Kidney capillary endothelial cell (primary cell): Measurements from ENCODE around the gene BMPR1B.

Experiments
- DNase-seq: peaks from one replicate; pipeline ENCODE4 v3.0.0-alpha.2; 2018; ENCODE audit warnings: low spot score

BMPR1B gene

DNA sequence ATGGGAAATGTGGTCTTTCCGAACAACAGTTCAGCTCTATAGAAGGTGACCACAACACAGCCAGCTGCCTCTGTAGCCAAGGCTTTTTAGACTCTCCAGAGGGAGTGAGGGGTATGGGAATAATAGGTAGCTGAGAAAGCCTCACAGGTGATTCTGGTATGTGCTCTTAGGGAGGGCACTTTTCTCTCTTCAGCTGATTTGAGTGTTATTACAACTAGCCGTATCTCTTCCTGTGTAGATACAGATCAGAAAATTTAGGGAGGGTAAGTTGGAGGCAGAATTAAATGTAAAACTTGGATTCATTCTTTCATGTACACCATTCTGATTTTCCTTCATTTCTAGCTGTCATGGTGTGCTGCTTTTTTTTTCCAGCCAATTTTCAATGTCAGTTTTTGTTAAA lies 154.9 kb downstream of the BMPR1B start:
- DNase-seq, result no peak

DNA sequence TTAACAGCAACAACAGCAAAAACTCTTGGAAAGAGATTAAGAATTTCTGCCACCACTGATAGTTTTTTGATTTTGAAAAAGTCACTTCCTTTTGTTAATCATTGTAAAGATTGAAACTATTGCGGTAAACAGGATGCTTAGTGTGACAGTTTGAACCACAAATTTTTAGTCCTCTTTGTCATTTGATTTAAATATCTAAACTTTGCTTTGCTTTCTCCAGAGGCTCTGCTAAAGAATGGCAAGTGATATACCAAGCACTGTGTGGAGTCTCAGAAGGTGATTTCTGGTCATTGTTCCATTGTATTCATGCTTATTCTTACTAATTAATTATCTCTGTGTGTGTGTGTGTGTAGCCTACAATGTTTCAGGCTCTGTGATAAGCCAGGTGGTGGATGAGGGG lies 155.6 kb downstream of the BMPR1B start:
- DNase-seq, result peak; percentile 1

DNA sequence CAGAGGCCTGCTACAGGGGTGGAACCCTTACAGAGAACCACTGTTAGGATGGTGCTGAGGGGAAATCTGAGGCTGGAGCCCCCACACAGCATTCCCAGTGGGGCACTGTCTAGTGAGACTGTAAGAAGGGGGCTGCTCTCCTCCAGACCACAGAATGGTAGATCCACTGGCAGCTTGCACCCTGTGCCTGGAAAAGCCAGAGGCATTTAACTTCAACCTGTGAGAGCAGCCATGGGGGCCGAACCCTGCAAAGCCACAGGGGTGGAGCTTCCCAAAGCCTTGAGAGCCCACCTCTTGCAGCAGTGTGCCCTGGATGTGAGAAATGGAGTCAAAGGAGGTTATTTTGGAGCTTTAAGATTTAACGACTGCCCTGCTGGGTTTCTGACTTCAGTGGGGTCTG lies 159.4 kb downstream of the BMPR1B start:
- DNase-seq, result no peak

DNA sequence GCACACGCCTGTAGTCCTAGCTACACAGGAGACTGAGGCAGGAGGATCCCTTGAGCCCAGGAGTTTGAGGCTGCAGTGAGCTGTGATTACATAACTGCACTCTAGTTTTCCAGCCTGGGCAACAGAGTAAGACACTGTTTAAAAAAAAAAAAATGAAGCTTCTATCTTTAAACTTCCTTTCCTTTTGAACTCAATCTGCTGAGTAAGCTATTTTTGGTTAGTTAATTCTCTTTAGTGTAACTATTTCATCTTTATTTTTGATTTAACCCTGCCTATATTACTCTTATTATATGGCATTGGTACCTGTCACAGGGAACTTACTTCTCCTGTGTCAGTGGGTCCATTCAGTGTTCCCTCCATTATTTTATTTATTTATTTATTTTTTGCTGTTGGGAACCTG lies 160.8 kb downstream of the BMPR1B start:
- DNase-seq, result no peak

DNA sequence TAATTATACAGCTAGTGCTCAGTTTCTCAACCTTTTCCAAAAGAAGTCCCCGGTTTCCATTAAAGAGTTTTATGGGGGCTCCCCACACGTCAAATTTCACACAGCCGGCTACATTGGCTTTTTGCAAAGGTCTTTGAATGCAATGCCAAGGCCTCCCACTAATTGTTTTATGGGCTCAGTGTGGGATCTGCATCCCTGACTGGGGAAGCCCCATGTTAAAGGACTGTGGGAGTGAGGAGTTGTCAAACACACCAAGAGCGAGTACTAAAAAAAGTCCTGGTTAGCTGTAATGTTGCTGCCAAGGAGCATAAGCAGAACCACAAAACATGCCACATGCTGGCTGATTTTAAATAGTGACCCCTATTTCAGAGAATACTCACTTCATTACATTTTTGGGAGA lies 162.6 kb downstream of the BMPR1B start:
- DNase-seq, result no peak

DNA sequence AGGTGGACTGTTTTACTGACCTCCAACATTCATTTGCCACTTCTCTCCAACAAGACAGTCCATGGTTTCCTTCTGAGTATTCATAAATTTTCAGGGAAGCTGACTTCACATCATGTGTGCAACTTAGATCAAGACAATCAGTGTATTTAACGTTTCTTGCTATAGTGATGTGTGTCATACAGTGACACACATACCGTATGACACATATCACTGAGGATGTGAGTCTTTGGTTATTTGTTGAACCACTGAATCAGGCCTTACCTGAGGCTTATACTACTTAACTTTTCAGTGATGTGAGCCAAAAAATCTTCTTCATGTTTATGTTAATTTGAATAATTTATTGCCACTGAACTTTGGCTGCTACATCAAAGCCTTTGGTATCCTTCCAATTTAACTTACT lies 166.8 kb downstream of the BMPR1B start:
- no peak for DNase-seq

DNA sequence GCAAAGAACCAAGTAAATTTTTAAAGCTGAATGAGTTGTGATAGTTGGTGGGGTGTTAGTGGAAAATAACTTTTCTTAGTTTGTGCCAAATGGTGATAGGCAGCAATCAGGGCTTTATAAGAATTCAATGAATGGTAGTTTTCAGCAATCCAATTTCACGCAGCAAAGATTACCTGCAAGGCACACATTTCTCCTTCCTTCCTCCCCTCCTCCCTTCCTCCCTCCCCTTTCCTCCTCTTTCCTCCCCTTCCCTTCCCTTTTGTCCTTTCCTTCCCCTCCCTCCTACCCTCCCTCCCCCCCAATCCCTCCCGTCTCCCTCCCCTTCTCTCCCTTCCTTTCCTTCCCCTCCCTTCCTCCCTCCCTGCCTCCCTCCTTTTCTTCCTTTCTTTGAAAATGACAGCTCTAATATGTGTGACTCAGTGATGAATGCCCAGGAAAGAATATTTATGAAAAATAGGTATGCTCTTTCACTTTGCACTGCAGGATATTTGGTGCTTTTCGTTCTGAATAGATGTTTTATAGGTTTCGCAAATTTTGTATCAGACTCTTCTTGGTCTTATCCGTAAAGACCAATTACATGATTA lies 168.1 kb downstream of the BMPR1B start:
- DNase-seq, result no peak

DNA sequence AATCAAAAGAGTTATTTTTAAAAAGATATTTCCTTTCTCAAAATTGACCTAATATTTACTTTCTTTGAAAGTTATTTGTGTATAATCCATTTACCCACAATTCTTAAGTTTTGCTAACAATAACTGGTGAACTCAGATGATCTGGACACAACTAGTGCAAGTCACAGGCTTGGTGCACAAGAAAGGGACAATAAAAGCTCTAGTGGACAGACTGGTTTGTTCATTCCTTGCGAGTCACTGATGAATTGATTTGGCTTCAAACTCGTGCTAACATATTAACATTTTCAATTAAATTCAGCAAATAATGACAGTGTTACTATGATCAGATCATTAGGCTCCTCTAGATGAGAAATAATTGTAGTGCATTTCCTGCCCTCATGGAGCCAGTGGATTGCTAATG lies 169.2 kb downstream of the BMPR1B start:
- no peak for DNase-seq

DNA sequence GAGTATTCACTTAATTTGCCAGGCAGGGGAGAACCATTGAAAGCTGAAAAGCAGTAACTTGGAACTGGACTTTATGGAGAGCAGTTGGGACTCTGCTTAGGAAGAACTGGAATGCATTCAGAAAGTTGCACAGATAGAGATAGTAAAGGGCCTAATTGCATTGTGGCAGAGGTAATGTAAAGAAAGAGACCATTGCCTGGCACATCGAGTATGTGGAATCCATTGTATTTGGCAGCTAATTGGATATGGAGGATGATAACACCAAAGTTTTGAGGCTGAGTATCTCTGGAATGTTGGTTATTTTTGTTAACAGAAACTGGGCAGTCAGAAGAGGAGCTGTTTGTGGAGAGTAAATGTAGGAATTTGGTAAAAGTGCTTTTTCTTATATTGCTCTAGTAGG lies 169.9 kb downstream of the BMPR1B start:
- DNase-seq, result no peak

DNA sequence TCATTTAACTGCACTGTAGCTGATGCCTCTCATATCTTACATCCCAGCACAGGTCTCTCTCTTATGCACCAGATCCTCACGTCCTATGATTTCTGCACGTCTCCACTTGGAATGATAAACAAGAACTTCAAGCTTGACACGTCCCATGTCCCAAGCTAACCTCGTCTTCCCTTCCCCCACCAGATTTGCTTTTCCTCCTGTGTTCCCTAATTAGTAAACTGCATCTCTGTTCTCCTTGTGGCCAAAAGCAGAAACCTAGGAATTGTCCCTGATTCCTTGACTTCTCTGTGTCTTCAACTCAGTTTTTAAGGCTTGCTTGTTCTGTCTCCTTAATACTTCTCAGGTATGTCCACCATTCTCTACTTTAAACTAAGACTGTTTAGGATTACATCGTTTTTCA lies 171.9 kb downstream of the BMPR1B start:
- DNase-seq, result no peak

DNA sequence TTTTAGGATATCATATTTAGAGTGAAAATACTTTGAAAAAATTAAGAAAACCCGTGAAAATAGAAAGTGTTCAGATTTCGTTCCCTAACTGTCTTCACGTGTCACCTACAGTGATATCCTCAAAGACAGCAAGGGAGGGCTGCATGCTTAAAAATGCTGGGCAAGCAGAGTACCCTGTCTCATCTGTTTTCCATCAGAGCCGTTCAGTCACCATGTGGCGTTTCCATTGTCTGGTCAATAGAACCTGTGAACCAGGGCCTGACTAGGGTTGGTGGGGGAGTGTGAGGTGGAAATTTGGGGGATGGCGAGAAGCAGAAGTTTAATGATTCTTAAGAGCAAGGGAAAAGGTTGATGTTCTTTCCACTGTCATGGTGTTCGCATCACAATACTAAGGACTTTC lies 173.9 kb downstream of the BMPR1B start:
- no peak for DNase-seq

DNA sequence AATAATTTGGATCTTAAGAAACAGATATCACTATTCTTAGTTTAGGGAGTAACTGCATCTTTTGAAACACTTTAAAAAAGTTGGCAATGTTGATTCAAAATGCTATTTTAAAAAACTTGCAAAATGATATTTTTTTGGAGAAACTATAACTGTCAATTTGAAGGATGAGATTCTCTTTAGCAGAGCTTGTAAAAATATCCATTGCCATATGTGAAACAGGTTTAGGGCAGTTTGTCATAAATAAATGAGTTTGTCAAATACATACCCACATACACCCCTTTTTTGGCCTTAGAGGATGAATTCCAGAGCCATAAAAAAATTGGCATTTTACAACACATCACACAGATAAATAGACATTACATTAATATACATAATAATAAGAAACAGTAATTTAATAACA lies 174.6 kb downstream of the BMPR1B start:
- DNase-seq, result no peak

DNA sequence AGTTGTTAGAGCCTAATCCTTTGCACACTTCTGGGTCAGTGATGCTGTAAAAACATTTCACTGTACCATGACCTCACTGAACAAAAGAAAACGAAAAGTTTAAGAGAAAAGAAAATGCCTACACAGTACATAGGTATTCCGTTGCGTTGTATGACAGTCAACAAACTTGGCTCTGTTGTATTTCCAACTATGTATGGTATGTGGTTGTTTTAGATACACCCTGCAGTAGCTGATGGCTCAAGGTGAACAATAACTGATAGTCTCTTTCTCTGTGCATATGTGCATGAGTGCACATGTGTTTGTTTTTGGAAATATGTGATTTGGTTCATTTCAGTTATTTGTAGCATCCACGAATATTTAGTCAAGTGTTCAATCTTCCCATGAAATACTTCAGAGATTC lies 176.0 kb downstream of the BMPR1B start:
- DNase-seq, result no peak

DNA sequence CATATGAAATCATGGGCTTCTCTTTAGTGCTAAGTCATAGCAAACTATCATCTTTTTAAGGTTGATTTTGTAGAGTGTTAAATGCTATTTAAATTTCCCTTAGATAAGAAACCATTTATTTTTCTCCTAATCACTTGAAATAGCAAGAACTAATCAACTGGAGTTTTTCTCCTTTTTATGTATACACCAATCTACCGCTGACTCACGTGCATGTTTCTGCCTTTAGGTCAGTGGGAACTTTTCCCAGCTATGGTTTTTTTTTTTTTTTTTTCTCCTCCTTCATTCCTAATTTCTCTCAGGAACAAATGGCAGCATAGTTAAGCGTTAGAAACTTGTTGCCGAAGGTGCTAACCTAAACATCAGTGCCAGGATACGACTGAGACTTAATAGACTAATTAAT lies 176.4 kb downstream of the BMPR1B start:
- no peak for DNase-seq

DNA sequence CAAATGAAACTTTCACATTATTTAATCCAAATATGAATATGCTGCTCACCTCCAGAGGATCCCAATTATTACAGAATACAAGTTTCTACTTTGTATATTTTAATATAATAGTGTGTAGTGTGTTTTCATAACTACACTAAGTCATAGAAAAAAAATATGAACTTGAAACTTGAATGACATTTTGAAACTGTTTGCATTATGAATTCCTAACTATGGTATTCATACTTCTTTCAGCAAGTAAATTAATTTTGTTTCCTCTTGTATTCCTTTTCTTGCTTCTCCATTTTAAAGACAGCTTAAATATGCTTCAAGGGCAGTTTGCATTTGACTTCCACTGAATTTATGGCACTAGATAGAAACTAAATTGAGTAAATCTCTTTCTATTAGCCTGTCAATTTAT lies 177.1 kb downstream of the BMPR1B start:
- DNase-seq, result no peak

DNA sequence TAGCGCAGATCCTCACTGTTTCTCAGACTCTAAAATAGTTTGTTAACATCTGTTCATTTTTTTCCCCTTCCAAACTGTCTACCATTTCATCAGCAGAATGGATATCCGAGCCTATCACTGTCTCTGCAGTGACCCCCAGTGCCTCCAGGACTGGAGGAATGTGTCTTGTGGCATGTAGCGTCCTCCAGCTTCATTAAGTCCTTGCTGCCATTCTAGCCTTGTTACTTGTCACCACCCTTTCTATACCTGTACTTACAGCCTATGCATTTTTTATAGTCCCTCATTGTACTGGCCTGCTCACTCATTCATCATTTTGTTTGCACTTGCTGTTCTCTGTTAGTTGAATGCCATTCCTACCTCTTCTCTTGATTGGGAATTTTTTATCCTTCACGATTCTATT lies 179.1 kb downstream of the BMPR1B start:
- DNase-seq, result no peak

DNA sequence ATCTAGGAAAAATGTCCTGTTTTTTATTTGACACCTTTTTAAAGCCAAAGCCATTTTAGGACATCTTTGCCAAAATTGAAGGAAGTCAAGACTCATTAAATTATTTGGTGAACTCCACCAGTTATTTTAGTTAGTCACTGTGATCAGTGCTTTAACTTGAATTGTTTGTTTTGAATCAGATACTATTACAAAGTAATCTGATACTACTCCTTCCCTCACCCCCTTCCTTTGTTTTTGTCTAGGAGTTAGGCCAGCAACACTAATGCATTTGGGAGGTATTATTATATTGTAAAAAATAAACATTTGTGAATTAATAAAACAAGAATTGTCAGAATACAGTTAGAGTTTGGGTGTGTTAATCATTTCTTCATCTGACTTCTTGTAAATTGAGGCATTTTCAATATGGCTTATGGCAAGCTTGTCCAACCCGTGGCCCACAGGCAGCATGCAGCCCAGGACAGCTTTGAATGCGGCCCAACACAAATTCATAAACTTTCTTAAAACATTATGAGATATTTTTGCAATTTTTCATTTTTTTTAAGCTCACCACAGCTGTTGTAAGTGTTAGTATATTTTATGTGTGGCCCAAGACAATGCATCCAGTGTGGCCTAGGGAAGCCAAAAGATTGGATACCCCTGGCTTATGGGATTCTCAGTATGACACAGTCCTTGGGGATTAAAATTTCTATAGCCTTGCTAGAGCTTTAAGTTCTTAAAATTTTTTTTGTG lies 182.2 kb downstream of the BMPR1B start:
- no peak for DNase-seq

DNA sequence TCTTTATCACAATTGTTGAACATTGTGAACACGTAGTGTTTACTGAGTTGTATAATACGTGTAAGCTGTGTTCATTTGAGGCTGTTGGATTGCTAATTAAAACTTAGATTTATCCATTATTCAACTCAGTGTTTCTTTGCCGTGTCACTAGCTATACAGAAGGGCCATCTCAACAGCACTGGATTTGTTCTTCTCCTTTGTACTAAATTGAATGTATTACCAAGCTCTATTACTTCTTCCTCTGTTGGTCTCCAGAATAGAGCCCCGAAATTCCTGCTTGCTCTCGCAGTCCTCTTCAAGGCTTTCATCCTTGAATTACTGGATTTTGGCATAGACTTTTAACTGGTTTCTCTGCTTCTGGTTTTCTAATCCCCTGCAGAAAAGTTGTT lies 182.8 kb downstream of the BMPR1B start:
- DNase-seq, result no peak

DNA sequence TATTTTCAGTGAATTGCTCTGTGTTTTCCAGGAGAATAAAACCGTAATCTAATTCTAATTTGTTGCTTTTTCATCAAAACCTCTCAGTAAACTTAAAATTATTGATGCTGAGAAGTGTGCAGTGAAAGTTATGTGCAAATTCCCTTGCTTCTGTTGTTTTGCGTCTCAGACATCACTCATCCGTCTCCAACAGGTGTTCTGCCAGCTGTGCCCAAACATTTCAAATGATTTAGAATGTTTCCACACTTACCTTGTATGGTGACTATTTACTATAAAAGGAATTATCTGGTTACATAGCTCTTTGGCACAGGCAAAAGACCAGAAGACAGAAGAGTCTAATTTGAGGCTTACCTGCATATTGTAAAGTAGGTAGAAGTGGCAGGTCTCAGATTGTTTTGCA lies 184.0 kb downstream of the BMPR1B start:
- no peak for DNase-seq

DNA sequence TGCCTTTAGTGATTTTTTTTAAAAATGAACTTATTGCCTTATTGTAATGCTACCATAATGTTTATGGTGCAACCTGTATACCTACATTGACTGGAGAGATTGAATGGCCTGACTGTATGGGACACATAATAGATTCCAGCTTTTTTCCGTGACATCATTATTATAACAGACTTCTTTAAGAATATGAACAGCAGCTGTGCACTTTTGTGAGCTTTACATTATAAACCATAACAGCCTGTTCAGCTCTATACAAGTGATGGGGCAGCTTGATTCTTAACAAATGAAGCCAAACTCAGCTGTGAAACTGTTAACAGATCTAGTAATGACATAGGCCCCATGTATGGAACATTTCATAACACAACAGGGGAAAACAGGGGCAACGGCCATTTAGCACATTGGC lies 187.0 kb downstream of the BMPR1B start:
- DNase-seq, result no peak

DNA sequence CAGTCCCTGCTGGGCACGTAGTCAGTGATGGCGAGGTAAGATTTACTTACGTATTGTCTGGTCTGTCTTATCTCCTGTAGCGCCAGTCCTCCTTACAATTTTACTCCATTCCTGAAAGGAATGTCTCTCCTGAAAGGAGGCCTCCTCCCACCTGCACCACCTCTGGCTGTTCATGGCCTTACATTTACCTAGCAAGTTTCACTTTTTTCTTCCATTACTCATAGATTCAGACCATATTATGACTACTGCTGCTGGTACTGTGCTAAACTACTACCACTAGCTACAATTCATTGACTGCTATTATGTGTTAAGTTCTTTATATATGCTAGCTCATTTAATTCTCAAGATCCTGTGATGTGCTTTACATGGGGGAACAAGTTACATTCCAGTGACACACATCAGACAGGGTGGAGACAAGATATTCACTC lies 189.9 kb downstream of the BMPR1B start:
- no peak for DNase-seq

DNA sequence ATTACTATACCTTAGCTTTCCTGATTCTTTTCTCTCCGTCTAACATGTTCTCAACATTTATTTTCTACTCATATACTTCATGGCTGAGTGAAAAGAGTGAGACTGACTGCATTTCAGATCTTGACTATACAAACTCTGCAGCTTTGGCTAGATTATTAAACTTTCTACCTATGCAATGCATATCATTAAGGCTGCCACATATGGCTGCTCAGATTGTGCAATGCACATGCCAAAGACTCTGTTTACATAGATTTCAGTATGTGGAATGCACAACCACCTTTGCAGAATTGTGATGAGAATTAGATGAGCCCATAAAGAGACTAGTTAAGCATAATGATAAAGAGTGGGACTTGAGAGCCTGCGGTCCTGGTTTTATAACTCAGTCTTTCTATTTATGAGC lies 196.5 kb downstream of the BMPR1B start:
- no peak for DNase-seq

DNA sequence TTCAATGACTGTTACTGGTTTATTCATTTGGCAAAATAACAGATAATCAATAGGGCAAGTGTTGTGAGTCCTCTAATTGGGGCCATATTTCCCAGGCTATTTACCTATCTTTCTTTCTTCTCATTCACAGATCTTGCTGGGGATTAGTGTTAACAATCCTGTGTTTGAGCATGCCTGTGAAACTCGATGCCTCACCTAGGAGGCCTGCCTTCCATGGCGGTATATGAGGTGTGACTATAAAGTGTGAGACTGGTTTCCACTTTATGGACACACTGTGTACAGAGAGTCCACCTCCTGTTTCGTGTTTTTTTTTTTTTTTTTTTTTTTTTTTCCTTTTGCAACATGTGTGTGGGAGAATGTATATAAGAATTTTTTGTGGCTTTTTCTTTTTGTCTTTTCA lies 199.3 kb downstream of the BMPR1B start:
- DNase-seq, result no peak

DNA sequence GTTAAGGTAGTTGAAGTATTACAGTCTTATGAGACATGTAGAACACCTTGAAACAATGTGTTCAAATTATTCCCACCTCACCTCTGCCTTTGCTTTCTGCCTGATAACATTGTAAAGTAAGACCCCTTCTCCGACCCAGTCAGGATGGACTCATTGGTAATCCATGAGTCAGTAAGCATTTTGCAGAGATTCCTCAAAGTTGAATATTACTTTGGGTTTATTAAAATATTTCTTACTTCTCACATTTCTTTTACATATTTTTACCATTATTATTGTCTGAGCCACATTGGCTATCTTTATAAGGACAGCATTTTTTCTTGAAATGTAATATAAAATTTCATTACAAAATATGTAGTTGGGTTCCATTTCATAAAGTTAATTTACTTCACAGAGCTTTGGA lies 201.6 kb downstream of the BMPR1B start:
- DNase-seq, result no peak
